ENCODE data around the gene NOP9.

NOP9 gene

DNA sequence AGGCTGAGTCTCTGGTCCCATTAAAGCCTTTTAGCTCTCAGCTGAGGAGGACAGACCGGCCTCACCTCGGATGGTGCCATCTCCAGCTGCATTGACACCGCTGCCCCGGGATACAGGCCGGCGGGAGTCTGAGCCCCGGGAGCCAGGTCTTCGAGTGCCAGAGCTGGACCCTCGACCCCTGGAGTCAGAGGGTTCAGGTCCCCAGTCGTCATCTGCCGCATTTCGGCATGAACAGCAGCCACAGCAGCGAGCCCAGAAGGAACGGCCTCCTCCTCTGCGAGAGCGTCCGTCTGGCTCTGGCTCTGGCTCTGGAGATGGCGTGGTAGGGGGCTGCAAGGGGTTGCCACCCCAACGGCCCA lies 37.7 kb upstream of the NOP9 start:
- no peak overlapping the region for H3K18ac ChIP-seq (ENCODE audit: low read length)
- H2AK5ac ChIP-seq (ENCODE audit: low read length), result no peak overlapping the region
- H3K56ac ChIP-seq (ENCODE audit: low read length), result no peak overlapping the region
- no peak overlapping the region for H2BK15ac ChIP-seq (replicated peaks; ENCODE audit: low read depth)
- DNase-seq, result no peak
- H3K4me1 ChIP-seq (ENCODE audit: control insufficient read depth, low read depth, low read length), result no peaks in the 10 kb centered on the region
- H3K4me2 ChIP-seq (ENCODE audit: low read length), result no peak overlapping the region
- no peaks in the 10 kb centered on the region for H3K27me3 ChIP-seq (ENCODE audit: insufficient read depth, low read length, poor library complexity)
- H2BK120ac ChIP-seq (ENCODE audit: low read depth, low read length), result no peak overlapping the region
- no peak overlapping the region for H2BK5ac ChIP-seq (ENCODE audit: low read length)
- no CpG with 5 or more reads among the region's 19 CpGs for WGBS (ENCODE audit: extremely low coverage, insufficient coverage, low lambda C conversion rate)
- no peak overlapping the region for H3K9ac ChIP-seq (ENCODE audit: low read length)
- no peaks in the 10 kb centered on the region for H3K79me1 ChIP-seq (ENCODE audit: low read length)
- no peak overlapping the region for H3K27ac ChIP-seq (ENCODE audit: low read depth, low read length)
- H3K79me2 ChIP-seq (ENCODE audit: control insufficient read depth, insufficient read depth, low read length), result no peaks in the 10 kb centered on the region
- H3K4me3 ChIP-seq (ENCODE audit: low read length), result no peak overlapping the region
- H4K5ac ChIP-seq (ENCODE audit: low read length), result no peak overlapping the region
- no peak overlapping the region for H4K8ac ChIP-seq (ENCODE audit: low read depth, low read length)
- no peaks in the 10 kb centered on the region for H3K36me3 ChIP-seq (ENCODE audit: control insufficient read depth, insufficient read depth, low read length)
- no peak overlapping the region for H3K23ac ChIP-seq (ENCODE audit: low read length)
- no peak overlapping the region for H3K4ac ChIP-seq (ENCODE audit: low read depth, low read length)

GRCh38 chr14:24262821-24263733 lies 36.6 kb upstream of the NOP9 start, which contains the start of gene TGM1:
TSS of gene TGM1 (minus strand) at chr14:24263177. CDS start at chr14:24262352, 825 bp downstream.
- H4K5ac ChIP-seq (ENCODE audit: low read length), result no peak within 1 kb of the TSS
- H3K27me3 ChIP-seq (ENCODE audit: insufficient read depth, low read length, poor library complexity), result no peaks in the 10 kb centered on the region
- H3K4me1 ChIP-seq (ENCODE audit: control insufficient read depth, low read depth, low read length), result no peaks in the 10 kb centered on the region
- no peak within 1 kb of the TSS for H3K4me2 ChIP-seq (ENCODE audit: low read length)
- H3K79me1 ChIP-seq (ENCODE audit: low read length), result no peaks in the 10 kb centered on the region
- H3K4ac ChIP-seq (ENCODE audit: low read depth, low read length), result no peak within 1 kb of the TSS
- WGBS (ENCODE audit: extremely low coverage, insufficient coverage, low lambda C conversion rate), result no CpG with 5 or more reads among the region's 14 CpGs
- no peak within 1 kb of the TSS for H2BK5ac ChIP-seq (ENCODE audit: low read length)
- peak within 1 kb of the TSS; percentile 10 for H3K56ac ChIP-seq (ENCODE audit: low read length)
- H3K23ac ChIP-seq (ENCODE audit: low read length), result no peak within 1 kb of the TSS
- no peak within 1 kb of the TSS for H2BK15ac ChIP-seq (replicated peaks; ENCODE audit: low read depth)
- no peak within 1 kb of the TSS for H3K18ac ChIP-seq (ENCODE audit: low read length)
- H4K8ac ChIP-seq (ENCODE audit: low read depth, low read length), result no peak within 1 kb of the TSS
- H3K4me3 ChIP-seq (ENCODE audit: low read length), result no peak within 1 kb of the TSS
- H2BK120ac ChIP-seq (ENCODE audit: low read depth, low read length), result no peak within 1 kb of the TSS
- H3K9ac ChIP-seq (ENCODE audit: low read length), result no peak within 1 kb of the TSS
- DNase-seq, result peak; percentile 67
- no peak within 1 kb of the TSS for H3K27ac ChIP-seq (ENCODE audit: low read depth, low read length)
- H2AK5ac ChIP-seq (ENCODE audit: low read length), result no peak within 1 kb of the TSS
- H3K79me2 ChIP-seq (ENCODE audit: control insufficient read depth, insufficient read depth, low read length), result no peaks in the 10 kb centered on the region
- H3K36me3 ChIP-seq (ENCODE audit: control insufficient read depth, insufficient read depth, low read length), result no peaks in the 10 kb centered on the region

GRCh38 chr14:24263848-24264247 lies 35.8 kb upstream of the NOP9 start:
- H3K79me1 ChIP-seq (ENCODE audit: low read length), result no peaks in the 10 kb centered on the region
- H2AK5ac ChIP-seq (ENCODE audit: low read length), result no peak overlapping the region
- H3K4ac ChIP-seq (ENCODE audit: low read depth, low read length), result no peak overlapping the region
- no peak overlapping the region for H3K56ac ChIP-seq (ENCODE audit: low read length)
- H3K4me2 ChIP-seq (ENCODE audit: low read length), result no peak overlapping the region
- no peak overlapping the region for H3K9ac ChIP-seq (ENCODE audit: low read length)
- H3K4me3 ChIP-seq (ENCODE audit: low read length), result no peak overlapping the region
- no peak overlapping the region for H4K8ac ChIP-seq (ENCODE audit: low read depth, low read length)
- no peak overlapping the region for H2BK120ac ChIP-seq (ENCODE audit: low read depth, low read length)
- H4K5ac ChIP-seq (ENCODE audit: low read length), result no peak overlapping the region
- no peaks in the 10 kb centered on the region for H3K4me1 ChIP-seq (ENCODE audit: control insufficient read depth, low read depth, low read length)
- H3K18ac ChIP-seq (ENCODE audit: low read length), result no peak overlapping the region
- no peak overlapping the region for H3K23ac ChIP-seq (ENCODE audit: low read length)
- WGBS (ENCODE audit: extremely low coverage, insufficient coverage, low lambda C conversion rate), result no CpG with 5 or more reads among the region's 6 CpGs
- no peaks in the 10 kb centered on the region for H3K27me3 ChIP-seq (ENCODE audit: insufficient read depth, low read length, poor library complexity)
- DNase-seq, result peak; percentile 2
- no peak overlapping the region for H2BK15ac ChIP-seq (replicated peaks; ENCODE audit: low read depth)
- H3K27ac ChIP-seq (ENCODE audit: low read depth, low read length), result no peak overlapping the region
- H2BK5ac ChIP-seq (ENCODE audit: low read length), result no peak overlapping the region
- no peaks in the 10 kb centered on the region for H3K79me2 ChIP-seq (ENCODE audit: control insufficient read depth, insufficient read depth, low read length)
- no peaks in the 10 kb centered on the region for H3K36me3 ChIP-seq (ENCODE audit: control insufficient read depth, insufficient read depth, low read length)

- Histone ChIP-seq H4K8ac (ENCODE audit: low read depth, low read length) (no peak overlapping the region), H2AK5ac (ENCODE audit: low read length) (no peak overlapping the region), H2BK120ac (ENCODE audit: low read depth, low read length) (no peak overlapping the region), H3K23ac (ENCODE audit: low read length) (no peak overlapping the region), H3K79me1 (ENCODE audit: low read length) (no peaks in the 10 kb centered on the region), H3K4ac (ENCODE audit: low read depth, low read length) (no peak overlapping the region), H4K5ac (ENCODE audit: low read length) (no peak overlapping the region), H3K27ac (ENCODE audit: low read depth, low read length) (no peak overlapping the region), H2BK15ac (replicated peaks; ENCODE audit: low read depth) (no peak overlapping the region), H3K36me3 (ENCODE audit: control insufficient read depth, insufficient read depth, low read length) (no peaks in the 10 kb centered on the region), H3K9ac (ENCODE audit: low read length) (no peak overlapping the region), H3K4me2 (ENCODE audit: low read length) (no peak overlapping the region), H3K4me3 (ENCODE audit: low read length) (no peak overlapping the region), H3K79me2 (ENCODE audit: control insufficient read depth, insufficient read depth, low read length) (no peaks in the 10 kb centered on the region), H3K27me3 (ENCODE audit: insufficient read depth, low read length, poor library complexity) (no peaks in the 10 kb centered on the region), H2BK5ac (ENCODE audit: low read length) (no peak overlapping the region), H3K18ac (ENCODE audit: low read length) (no peak overlapping the region), H3K56ac (ENCODE audit: low read length) (no peak overlapping the region), H3K4me1 (ENCODE audit: control insufficient read depth, low read depth, low read length) (no peaks in the 10 kb centered on the region)
- WGBS (ENCODE audit: extremely low coverage, insufficient coverage, low lambda C conversion rate), result no CpG with 5 or more reads among the region's 6 CpGs
- no peak for DNase-seq
Observed at GRCh38 chr14:24264298-24264697, 35.4 kb upstream of the NOP9 start.

DNA sequence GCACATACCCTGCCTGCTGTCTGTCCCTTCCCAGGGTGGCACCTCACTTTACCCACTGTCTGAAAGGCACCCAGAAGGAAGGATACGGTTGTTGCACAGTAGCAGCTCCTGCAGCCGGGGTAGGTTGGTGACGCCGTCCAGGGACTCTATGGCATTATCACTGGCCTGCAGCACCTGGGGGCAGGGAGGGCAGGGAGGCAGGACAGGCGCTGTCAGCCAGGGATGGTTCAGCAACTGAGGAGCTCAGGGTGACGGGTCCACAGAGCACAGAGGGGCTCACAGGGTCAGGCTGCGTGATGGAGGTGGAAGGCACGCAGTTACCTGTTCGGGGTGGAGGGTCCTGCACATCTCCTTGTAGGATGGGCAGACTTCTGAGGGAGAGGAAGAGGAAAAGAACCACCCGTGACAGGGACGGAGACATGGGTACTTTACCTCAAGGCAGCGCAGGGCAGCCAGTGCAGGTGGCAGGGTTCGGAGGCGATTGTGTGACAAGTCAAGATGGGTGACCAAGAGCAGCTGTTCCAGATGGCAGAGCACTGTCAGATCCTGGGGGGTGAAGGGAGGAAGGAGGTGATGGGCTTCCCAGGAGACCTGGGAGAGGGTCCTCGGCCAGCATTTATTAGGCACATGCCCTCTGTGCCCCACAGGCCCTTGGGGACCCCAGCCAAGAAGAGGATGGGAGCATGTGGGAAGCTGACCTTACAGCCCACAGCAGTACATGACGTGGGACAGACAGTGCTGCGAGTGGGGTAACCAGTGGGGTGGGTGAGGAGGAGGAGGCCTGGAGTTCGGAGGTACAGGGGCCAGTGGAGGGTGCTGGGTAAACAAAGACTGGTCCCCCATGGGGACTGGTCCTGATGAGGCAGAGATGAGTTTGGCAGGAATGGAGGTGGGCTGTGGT lies 33.1 kb upstream of the NOP9 start:
- WGBS (ENCODE audit: extremely low coverage, insufficient coverage, low lambda C conversion rate), result no CpG with 5 or more reads among the region's 18 CpGs

More for the DNA sequence above, 33.1 kb upstream of the NOP9 start:
- H3K27me3 ChIP-seq (ENCODE audit: insufficient read depth, low read length, poor library complexity), result no peaks in the 10 kb centered on the region
- H2BK5ac ChIP-seq (ENCODE audit: low read length), result no peak overlapping the region
- H3K4me2 ChIP-seq (ENCODE audit: low read length), result no peak overlapping the region
- no peak overlapping the region for H4K5ac ChIP-seq (ENCODE audit: low read length)
- no peak overlapping the region for H3K4ac ChIP-seq (ENCODE audit: low read depth, low read length)
- H2BK15ac ChIP-seq (replicated peaks; ENCODE audit: low read depth), result no peak overlapping the region
- H2BK120ac ChIP-seq (ENCODE audit: low read depth, low read length), result no peak overlapping the region
- H3K4me1 ChIP-seq (ENCODE audit: control insufficient read depth, low read depth, low read length), result no peaks in the 10 kb centered on the region
- H3K79me1 ChIP-seq (ENCODE audit: low read length), result no peaks in the 10 kb centered on the region
- no peak for DNase-seq
- no peaks in the 10 kb centered on the region for H3K36me3 ChIP-seq (ENCODE audit: control insufficient read depth, insufficient read depth, low read length)
- no peak overlapping the region for H3K18ac ChIP-seq (ENCODE audit: low read length)
- no peak overlapping the region for H3K27ac ChIP-seq (ENCODE audit: low read depth, low read length)
- H3K79me2 ChIP-seq (ENCODE audit: control insufficient read depth, insufficient read depth, low read length), result no peaks in the 10 kb centered on the region
- no peak overlapping the region for H2AK5ac ChIP-seq (ENCODE audit: low read length)
- H3K9ac ChIP-seq (ENCODE audit: low read length), result no peak overlapping the region
- no peak overlapping the region for H3K4me3 ChIP-seq (ENCODE audit: low read length)
- no peak overlapping the region for H4K8ac ChIP-seq (ENCODE audit: low read depth, low read length)
- no peak overlapping the region for H3K23ac ChIP-seq (ENCODE audit: low read length)
- no peak overlapping the region for H3K56ac ChIP-seq (ENCODE audit: low read length)
